ENCODE measurements around the gene KRT83. TPM values are rescaled to one million over a fixed set of nuclear protein-coding genes. Genes with fewer than 3 reads are reported as not detected.

The KRT83 gene
- total RNA-seq: under 1 TPM in 3 of 4 donors, not detected in 1; 0.22 to 0.46 (median 0.40) TPM

DNA sequence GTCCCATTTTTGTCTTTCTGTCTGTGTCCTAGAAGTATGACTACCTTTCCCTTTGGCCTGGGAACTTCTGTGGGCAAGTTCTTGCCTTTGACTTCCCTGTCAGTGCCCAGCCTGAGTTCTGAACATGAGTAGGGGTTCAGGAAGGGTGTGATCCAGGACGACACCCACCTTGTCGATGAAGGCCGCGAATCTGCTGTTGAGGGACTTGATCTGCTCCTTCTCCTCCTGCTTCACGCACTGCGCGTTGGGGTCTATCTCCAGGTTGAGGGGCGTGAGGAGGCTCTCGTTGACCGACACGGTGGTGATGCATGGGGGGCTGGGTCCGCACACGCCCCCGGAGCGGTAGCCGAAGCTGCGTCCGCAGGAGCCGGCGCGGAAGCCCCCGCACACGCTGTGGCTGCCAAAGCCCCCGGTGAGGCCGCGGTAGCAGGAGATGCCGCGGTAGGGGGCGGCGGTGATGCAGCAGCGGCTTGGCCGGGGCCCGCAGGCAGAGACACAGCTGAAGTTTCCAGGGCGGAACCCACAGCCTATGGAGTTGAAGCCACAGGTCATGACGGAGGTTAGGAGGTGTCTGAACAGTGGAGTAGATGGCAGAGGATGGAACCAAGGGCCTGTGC lies at the start of gene KRT83:
Gene KRT83, minus strand, starts transcription at position 615 of the 617 bp plus-strand sequence. Its CDS starts 63 bp downstream, at position 552.
- no peak within 1 kb of the TSS for H3K4me3 ChIP-seq (replicated peaks in 1 of 3)
- peaks cover 7 to 12% of the 10 kb centered on the region in 2 donors for H3K4me1 ChIP-seq
- no peaks in the 10 kb centered on the region for H3K36me3 ChIP-seq
- peak within 1 kb of the TSS in 1 of 3 donors; percentile 19 for H3K27ac ChIP-seq
- H3K27me3 ChIP-seq: no peaks in the 10 kb centered on the region
- intact Hi-C loops (cut with DNase I): no loop called here
- no peaks in the 10 kb centered on the region for H3K9me3 ChIP-seq
- TF ChIP-seq POLR2A (IDR thresholded peaks at IDR 0.05): peak in 1 of 2 donors; percentile 10
- TF ChIP-seq, protein P1, sequence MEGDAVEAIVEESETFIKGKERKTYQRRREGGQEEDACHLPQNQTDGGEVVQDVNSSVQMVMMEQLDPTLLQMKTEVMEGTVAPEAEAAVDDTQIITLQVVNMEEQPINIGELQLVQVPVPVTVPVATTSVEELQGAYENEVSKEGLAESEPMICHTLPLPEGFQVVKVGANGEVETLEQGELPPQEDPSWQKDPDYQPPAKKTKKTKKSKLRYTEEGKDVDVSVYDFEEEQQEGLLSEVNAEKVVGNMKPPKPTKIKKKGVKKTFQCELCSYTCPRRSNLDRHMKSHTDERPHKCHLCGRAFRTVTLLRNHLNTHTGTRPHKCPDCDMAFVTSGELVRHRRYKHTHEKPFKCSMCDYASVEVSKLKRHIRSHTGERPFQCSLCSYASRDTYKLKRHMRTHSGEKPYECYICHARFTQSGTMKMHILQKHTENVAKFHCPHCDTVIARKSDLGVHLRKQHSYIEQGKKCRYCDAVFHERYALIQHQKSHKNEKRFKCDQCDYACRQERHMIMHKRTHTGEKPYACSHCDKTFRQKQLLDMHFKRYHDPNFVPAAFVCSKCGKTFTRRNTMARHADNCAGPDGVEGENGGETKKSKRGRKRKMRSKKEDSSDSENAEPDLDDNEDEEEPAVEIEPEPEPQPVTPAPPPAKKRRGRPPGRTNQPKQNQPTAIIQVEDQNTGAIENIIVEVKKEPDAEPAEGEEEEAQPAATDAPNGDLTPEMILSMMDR (IDR thresholded peaks at IDR 0.05): no peak
- 74 to 79% methylated on average over 12 to 16 of the region's 35 CpGs for WGBS, 2 donors
- DNase-seq: no peak

GRCh38 chr12:52369809-52370208 lies 48.6 kb upstream of the KRT83 start:
- H3K9me3 ChIP-seq: no peaks in the 10 kb centered on the region

GRCh38 chr12:52369211-52369610 lies 48.0 kb upstream of the KRT83 start:
- no peaks in the 10 kb centered on the region for H3K9me3 ChIP-seq
- no peak for DNase-seq

More at GRCh38 chr12:52369809-52370208, 48.6 kb upstream of the KRT83 start:
- Histone ChIP-seq H3K4me3 (replicated peaks in 1 of 3) (no peak overlapping the region), H3K27ac (no peak overlapping the region), H3K4me1 (peaks cover 17 to 26% of the 10 kb centered on the region in 2 donors), H3K36me3 (no peaks in the 10 kb centered on the region), H3K27me3 (no peaks in the 10 kb centered on the region)
- TF ChIP-seq, protein P1 (IDR thresholded peaks at IDR 0.05): no peak
- TF ChIP-seq POLR2A (IDR thresholded peaks at IDR 0.05): no peak
- WGBS, 2 donors: 83 to 90% methylated on average over 5 to 6 of the region's 6 CpGs
- intact Hi-C loops (cut with DNase I): loop anchor here (10.0 kb wide), 1 partner anchor 135 kb away; no protein-coding TSS in a partner anchor
- no peak for DNase-seq

DNA sequence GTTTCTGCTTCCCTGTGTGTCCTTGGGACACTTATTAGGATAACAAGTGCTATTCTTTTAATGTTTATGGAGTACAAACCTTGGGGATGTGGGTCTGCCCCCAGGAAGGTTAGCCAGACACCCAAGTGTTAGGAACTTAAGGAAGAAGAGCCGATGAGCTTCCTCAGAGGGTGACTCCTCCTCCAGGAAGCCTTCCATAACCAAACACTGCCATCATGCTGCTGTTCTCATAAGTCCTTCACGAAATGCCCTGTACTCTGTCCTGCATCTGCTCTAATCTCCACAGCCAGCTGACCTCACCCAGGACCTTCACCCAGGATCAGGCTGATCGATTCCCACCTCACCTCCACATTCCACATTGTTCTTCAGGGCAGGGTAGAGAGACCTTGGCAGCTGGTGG lies 47.3 kb upstream of the KRT83 start:
- no peaks in the 10 kb centered on the region for H3K27me3 ChIP-seq
- no peaks in the 10 kb centered on the region for H3K36me3 ChIP-seq
- H3K9me3 ChIP-seq: no peaks in the 10 kb centered on the region
- TF ChIP-seq, protein P1 (IDR thresholded peaks at IDR 0.05): no peak
- TF ChIP-seq POLR2A (IDR thresholded peaks at IDR 0.05): no peak
- WGBS, 2 donors: 74 to 76% methylated on average over 3 of the region's 3 CpGs
- no peak overlapping the region for H3K27ac ChIP-seq
- no peak overlapping the region for H3K4me3 ChIP-seq (replicated peaks in 1 of 3)
- peaks cover 17 to 29% of the 10 kb centered on the region in 2 donors for H3K4me1 ChIP-seq
- no peak for DNase-seq
- intact Hi-C loops (cut with DNase I): no loop called here

More at GRCh38 chr12:52369211-52369610, 48.0 kb upstream of the KRT83 start:
- no peak for TF ChIP-seq POLR2A (IDR thresholded peaks at IDR 0.05)
- TF ChIP-seq, protein P1 (IDR thresholded peaks at IDR 0.05): no peak
- no peak overlapping the region for H3K27ac ChIP-seq
- no peak overlapping the region for H3K4me3 ChIP-seq (replicated peaks in 1 of 3)
- WGBS, 2 donors: 64 to 71% methylated on average over 3 of the region's 3 CpGs
- intact Hi-C loops (cut with DNase I): no loop called here
- no peaks in the 10 kb centered on the region for H3K27me3 ChIP-seq
- H3K4me1 ChIP-seq: peaks cover 17 to 29% of the 10 kb centered on the region in 2 donors
- H3K36me3 ChIP-seq: no peaks in the 10 kb centered on the region

GRCh38 chr12:52367876-52368275 lies 46.7 kb upstream of the KRT83 start:
- no peaks in the 10 kb centered on the region for H3K9me3 ChIP-seq

More at GRCh38 chr12:52367876-52368275, 46.7 kb upstream of the KRT83 start:
- intact Hi-C loops (cut with DNase I): no loop called here
- peak; percentile 52 to 66 for DNase-seq
- Histone ChIP-seq H3K27ac (no peak overlapping the region), H3K4me1 (peaks cover 17 to 29% of the 10 kb centered on the region in 2 donors), H3K27me3 (no peaks in the 10 kb centered on the region), H3K4me3 (replicated peaks in 1 of 3) (no peak overlapping the region), H3K36me3 (no peaks in the 10 kb centered on the region)
- WGBS, 2 donors: 87 to 89% methylated on average over 6 of the region's 6 CpGs
- TF ChIP-seq, protein P1 (IDR thresholded peaks at IDR 0.05): no peak
- no peak for TF ChIP-seq POLR2A (IDR thresholded peaks at IDR 0.05)

Measured in thyroid gland (tissue), 4 donors.